ENCODE measurements around the gene C22orf23.

Gene C22orf23

DNA sequence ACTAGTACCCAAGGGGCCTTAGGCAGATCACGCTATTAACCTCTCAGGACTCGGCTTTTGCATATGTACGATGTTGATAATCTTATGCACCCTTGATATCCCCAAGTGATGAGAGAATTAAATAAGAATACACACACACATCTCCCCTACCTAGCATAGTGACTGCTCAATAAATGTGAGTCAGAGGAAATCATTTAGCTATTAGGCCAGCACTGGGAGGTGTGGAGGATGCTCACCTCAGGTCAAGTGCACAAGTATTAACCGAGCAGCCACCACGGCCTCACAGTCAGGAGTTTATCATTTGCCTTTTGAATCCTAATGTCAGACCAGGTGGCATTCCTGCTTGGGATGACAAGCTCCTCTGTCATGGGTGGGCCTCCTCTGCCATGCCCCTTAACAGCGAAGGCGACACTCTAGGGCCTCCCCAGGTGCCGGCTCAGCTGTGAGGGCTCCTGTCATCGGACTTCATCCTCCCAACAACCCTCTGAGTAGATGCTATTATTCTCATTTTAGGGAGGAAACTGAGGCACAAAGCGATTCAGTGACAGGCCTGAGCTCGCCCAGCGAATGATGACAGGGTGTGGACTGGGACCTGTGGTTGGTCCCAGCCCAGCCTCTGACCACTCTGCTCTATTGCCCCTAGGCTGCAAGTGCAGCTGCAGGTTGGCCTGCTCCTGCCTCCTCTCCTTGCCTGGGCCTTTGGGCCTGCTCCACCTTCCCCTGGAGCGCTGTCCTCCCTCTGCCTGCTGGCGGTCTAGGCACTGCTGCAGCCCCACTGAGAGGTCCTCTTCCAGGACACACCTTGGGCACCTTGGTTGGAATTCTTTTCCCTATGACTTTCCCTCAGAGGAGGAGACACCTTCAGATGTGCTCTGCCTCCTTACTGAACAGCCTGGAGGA is 36.0 kb upstream of the C22orf23 start:
- no peak overlapping the region for H3K4me3 ChIP-seq (ENCODE audit: low read length)
- DNase-seq (ENCODE audit: low read depth), result no peak
- no peak for TF ChIP-seq CTCF (IDR thresholded peaks at IDR 0.05; ENCODE audit: insufficient read depth, low read depth, low read length, missing control alignments)

DNA sequence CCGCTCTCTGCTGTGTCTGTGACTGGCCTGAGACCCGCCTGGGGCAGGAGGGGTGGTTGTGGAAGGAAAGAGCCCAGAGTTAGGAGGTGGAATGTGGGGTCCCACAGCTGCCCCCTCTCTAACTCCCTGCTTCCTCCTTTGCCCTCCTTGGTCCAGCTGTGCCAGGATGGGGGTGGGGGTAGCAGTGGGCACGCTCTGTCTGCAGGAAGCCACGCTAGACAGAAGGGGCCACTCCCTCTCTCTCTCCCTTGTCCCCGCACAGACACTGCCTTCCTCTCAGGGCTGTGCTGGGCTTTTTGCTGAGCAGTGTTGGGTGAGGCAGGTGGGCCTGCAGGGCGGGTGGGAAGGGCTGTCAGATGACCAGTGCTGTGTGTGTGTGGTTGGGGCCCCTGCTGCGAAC is 33.0 kb upstream of the C22orf23 start:
- no peak for TF ChIP-seq CTCF (IDR thresholded peaks at IDR 0.05; ENCODE audit: insufficient read depth, low read depth, low read length, missing control alignments)
- no peak overlapping the region for H3K4me3 ChIP-seq (ENCODE audit: low read length)
- no peak for DNase-seq (ENCODE audit: low read depth)

DNA sequence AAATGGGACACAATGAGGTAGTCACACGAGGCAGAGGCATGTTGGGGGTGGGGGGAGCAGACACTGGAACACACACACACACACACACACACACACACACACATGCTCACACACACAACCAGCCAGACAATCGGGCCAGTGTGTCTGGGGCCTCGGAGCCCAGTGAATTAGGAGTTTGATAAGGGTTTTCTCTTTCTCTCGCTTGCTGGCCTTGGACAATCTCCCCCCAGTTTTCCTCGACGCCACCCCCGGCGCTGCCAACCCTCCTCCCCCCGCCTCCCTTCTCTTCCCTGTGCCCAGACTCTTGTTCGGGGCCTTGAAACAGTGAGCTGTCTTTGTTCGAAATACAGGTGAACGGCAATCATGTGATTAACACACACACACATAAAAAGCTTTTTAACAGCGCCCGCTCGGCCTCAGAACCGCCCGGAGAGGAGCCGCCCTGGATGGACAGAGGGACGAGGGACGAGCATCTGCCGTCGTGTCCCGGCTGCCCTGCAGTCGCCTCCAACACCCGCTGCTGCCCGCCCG is 32.4 kb upstream of the C22orf23 start:
- no peak overlapping the region for H3K4me3 ChIP-seq (ENCODE audit: low read length)
- DNase-seq (ENCODE audit: low read depth), result no peak
- no peak for TF ChIP-seq CTCF (IDR thresholded peaks at IDR 0.05; ENCODE audit: insufficient read depth, low read depth, low read length, missing control alignments)

- H3K4me3 ChIP-seq (ENCODE audit: low read length), result no peak overlapping the region
- no peak for TF ChIP-seq CTCF (IDR thresholded peaks at IDR 0.05; ENCODE audit: insufficient read depth, low read depth, low read length, missing control alignments)
- no peak for DNase-seq (ENCODE audit: low read depth)
Observed at GRCh38 chr22:37985050-37985585, 31.7 kb upstream of the C22orf23 start.

GRCh38 chr22:37983860-37984791 is 30.7 kb upstream of the C22orf23 start, which contains the start of gene SOX10:
Gene SOX10, minus strand, starts transcription at chr22:37984555. Its CDS starts 771 bp downstream, at chr22:37983784.
- H3K4me3 ChIP-seq (ENCODE audit: low read length), result no peak within 1 kb of the TSS
- TF ChIP-seq CTCF (IDR thresholded peaks at IDR 0.05; ENCODE audit: insufficient read depth, low read depth, low read length, missing control alignments), result no peak
- no peak for DNase-seq (ENCODE audit: low read depth)

Measured in epithelial cell of esophagus (primary cell).